H1 (cell line): Measurements from ENCODE around the gene RBM19. TPM values are rescaled to one million over a fixed set of nuclear protein-coding genes. Genes with fewer than 3 reads are reported as not detected.

ENCODE experiments used
- CTCF ChIA-PET: fragments of 300-600 bp; sonication (Branson Sonifier 250); formaldehyde crosslinking; loops from one replicate; lab custom pipeline; 2021; ENCODE audit not compliant: partially characterized antibody; lab: Charles Lee
- POLR2A ChIA-PET: fragments of 300-600 bp; sonication (Branson Sonifier 250); formaldehyde crosslinking; loops from one replicate; lab custom pipeline; 2021; ENCODE audit warnings: inconsistent platforms; ENCODE audit not compliant: partially characterized antibody; lab: Charles Lee
- DNase-seq, 2 experiments: peaks; one replicate each; pipeline versions ENCODE4 v3.0.0 to v3.0.0-alpha.2; 2010 to 2022; ENCODE audit warnings: low spot score in 2 of 2, low read depth in 1 of 2, mixed read lengths in 1 of 2
- FAIRE-seq: peaks from 2 replicates; lab custom pipeline; 2011; peaks lifted over from hg19 to GRCh38; lab: Jason Lieb, UNC
- H2AFZ ChIP-seq: 2 replicates; pipeline ENCODE4 v1.8.1; 2012; ENCODE audit warnings: low read length, inconsistent platforms
- H2AK5ac ChIP-seq: 2 replicates; pipeline ENCODE4 v1.6.1; 2013; ENCODE audit warnings: low read depth, low read length
- H2BK120ac ChIP-seq: replicated peaks from 2 replicates; pipeline ENCODE3; 2013; ENCODE audit warnings: low read depth, low read length, inconsistent platforms
- H2BK12ac ChIP-seq: 2 replicates; pipeline ENCODE4 v1.6.1; 2013; ENCODE audit warnings: low read depth, low read length
- H2BK15ac ChIP-seq: 2 replicates; pipeline ENCODE4 v1.6.1; 2013; ENCODE audit warnings: low read length
- H2BK20ac ChIP-seq: 2 replicates; pipeline ENCODE4 v1.6.1; 2013; ENCODE audit warnings: low read length
- H2BK5ac ChIP-seq: 2 replicates; pipeline ENCODE4 v1.6.1; 2013; ENCODE audit warnings: low read depth, low read length
- H3K14ac ChIP-seq: 2 replicates; pipeline ENCODE4 v1.6.1; 2013; ENCODE audit warnings: inconsistent platforms; ENCODE audit not compliant: insufficient read length
- H3K18ac ChIP-seq: 2 replicates; pipeline ENCODE4 v1.6.1; 2013; ENCODE audit warnings: low read length; ENCODE audit errors: extremely low read depth
- H3K23ac ChIP-seq: 2 replicates; pipeline ENCODE4 v1.6.1; 2013; ENCODE audit warnings: inconsistent platforms; ENCODE audit not compliant: insufficient read length
- H3K23me2 ChIP-seq: 2 replicates; pipeline ENCODE4 v1.6.1; 2013; ENCODE audit warnings: low read depth, low read length
- H3K27ac ChIP-seq: 2 replicates; pipeline ENCODE4 v1.6.1; 2011; ENCODE audit warnings: low read depth, low read length, inconsistent platforms
- H3K27me3 ChIP-seq, 4 experiments: replicated peaks in 1 of 4; 1 replicate in 1 of 4; 2 replicates in 3 of 4; pipeline versions ENCODE4 v1.6.1 to v1.8.1; 2011 to 2013; ENCODE audit warnings: low read length in 3 of 4, mild to moderate bottlenecking in 3 of 4, inconsistent platforms in 2 of 4, mixed read lengths in 2 of 4, moderate library complexity in 1 of 4; ENCODE audit not compliant: control insufficient read depth in 3 of 4, insufficient read depth in 3 of 4; ENCODE audit errors: extremely low read depth in 1 of 4
- H3K36me3 ChIP-seq, 4 experiments: 2 replicates each; pipeline versions ENCODE4 v1.6.1 to v1.8.1; 2011 to 2013; ENCODE audit warnings: mild to moderate bottlenecking in 4 of 4, low read length in 3 of 4, moderate library complexity in 2 of 4, control low read depth in 1 of 4, inconsistent platforms in 1 of 4; ENCODE audit not compliant: insufficient read depth in 4 of 4, control insufficient read depth in 2 of 4
- H3K4ac ChIP-seq: replicated peaks from 2 replicates; pipeline ENCODE3; 2013; ENCODE audit warnings: low read length, low read depth, mixed read lengths, inconsistent platforms; ENCODE audit not compliant: insufficient read length
- H3K4me1 ChIP-seq, 4 experiments: replicated peaks in 1 of 4; 1 replicate in 1 of 4; 2 replicates in 3 of 4; pipeline versions ENCODE4 v1.6.1 to v1.8.1; 2011 to 2013; ENCODE audit warnings: low read length in 3 of 4, inconsistent platforms in 2 of 4, mixed read lengths in 1 of 4; ENCODE audit not compliant: insufficient read depth in 4 of 4, control insufficient read depth in 3 of 4
- H3K4me2 ChIP-seq, 2 experiments: 2 replicates each; pipeline versions ENCODE4 v1.6.1 to v1.8.1; 2011 to 2013; ENCODE audit warnings: low read depth in 2 of 2, low read length in 2 of 2, control low read depth in 1 of 2, inconsistent platforms in 1 of 2, mild to moderate bottlenecking in 1 of 2; ENCODE audit not compliant: insufficient read depth in 1 of 2
- H3K4me3 ChIP-seq, 4 experiments: fragments of 200-600, 300-600 bp in 1 of 4; sonication (generic), shearing (Covaris generic), sonication (Bioruptor Twin) in 1 of 4; 2 replicates each; pipeline versions ENCODE4 v1.5.1 to v1.8.1; 2011 to 2016; ENCODE audit warnings: low read length in 4 of 4, low read depth in 3 of 4, control low read depth in 2 of 4, inconsistent platforms in 2 of 4, mild to moderate bottlenecking in 2 of 4, mixed read lengths in 1 of 4, moderate library complexity in 1 of 4; ENCODE audit not compliant: insufficient read depth in 2 of 4; ENCODE audit errors: extremely low read depth in 1 of 4
- H3K56ac ChIP-seq: replicated peaks from 2 replicates; pipeline ENCODE3; 2013; ENCODE audit warnings: low read depth, mild to moderate bottlenecking, mixed read lengths, low read length, inconsistent platforms; ENCODE audit not compliant: insufficient read length
- H3K79me1 ChIP-seq: 2 replicates; pipeline ENCODE4 v1.6.1; 2013; ENCODE audit warnings: low read depth, low read length, control low read depth
- H3K79me2 ChIP-seq, 2 experiments: 2 replicates each; pipeline versions ENCODE4 v1.6.1 to v1.8.1; 2012 to 2013; ENCODE audit warnings: low read length in 2 of 2, mild to moderate bottlenecking in 2 of 2, inconsistent platforms in 1 of 2; ENCODE audit not compliant: insufficient read depth in 2 of 2, control insufficient read depth in 1 of 2
- H3K9ac ChIP-seq, 4 experiments: replicated peaks in 1 of 4; 1 replicate in 1 of 4; 2 replicates in 3 of 4; pipeline versions ENCODE4 v1.6.1 to v1.8.1; 2011 to 2013; ENCODE audit warnings: low read depth in 3 of 4, low read length in 3 of 4, control low read depth in 2 of 4, mild to moderate bottlenecking in 2 of 4, moderate library complexity in 2 of 4, inconsistent platforms in 1 of 4; ENCODE audit errors: extremely low read depth in 1 of 4
- H3K9me3 ChIP-seq, 2 experiments: 2 replicates each; pipeline versions ENCODE4 v1.6.1 to v1.8.1; 2012 to 2013; ENCODE audit warnings: mild to moderate bottlenecking in 2 of 2, moderate library complexity in 2 of 2, control low read depth in 1 of 2, inconsistent platforms in 1 of 2, low read depth in 1 of 2, low read length in 1 of 2, mixed read lengths in 1 of 2; ENCODE audit not compliant: insufficient read depth in 2 of 2
- H4K20me1 ChIP-seq, 2 experiments: replicated peaks in 1 of 2; 2 replicates each; pipeline versions ENCODE3 to v1.8.1; 2011 to 2013; ENCODE audit warnings: inconsistent platforms in 2 of 2, low read length in 2 of 2, mild to moderate bottlenecking in 1 of 2; ENCODE audit not compliant: insufficient read depth in 2 of 2, control insufficient read depth in 1 of 2
- H4K5ac ChIP-seq: 2 replicates; pipeline ENCODE4 v1.6.1; 2013; ENCODE audit warnings: low read length, low read depth, mixed read lengths, inconsistent platforms; ENCODE audit not compliant: insufficient read length
- H4K8ac ChIP-seq: 2 replicates; pipeline ENCODE4 v1.8.0; 2013; ENCODE audit warnings: mild to moderate bottlenecking, moderate library complexity, low read length, inconsistent platforms; ENCODE audit not compliant: insufficient read depth; ENCODE audit errors: extremely low read depth
- H4K91ac ChIP-seq: replicated peaks from 2 replicates; pipeline ENCODE3; 2013; ENCODE audit warnings: low read length, mixed read lengths, inconsistent platforms; ENCODE audit not compliant: insufficient read length
- CBX8 ChIP-seq: fragments of 300-800, 300-1000 bp; sonication (generic); IDR thresholded peaks from 2 replicates; pipeline ENCODE4 v1.7.1; 2016; ENCODE audit warnings: low read depth, low read length, borderline replicate concordance
- CEBPB ChIP-seq: IDR thresholded peaks from 2 replicates; pipeline ENCODE4 v1.6.1; 2012; ENCODE audit warnings: low read depth, low read length
- SIN3A ChIP-seq, 2 experiments: IDR thresholded peaks in 1 of 2; conservative IDR thresholded peaks in 1 of 2; 2 replicates each; pipeline ENCODE4 v1.6.1; 2011 to 2012; ENCODE audit warnings: low read length in 2 of 2, improper control_type of control experiment in 1 of 2, low read depth in 1 of 2, mild to moderate bottlenecking in 1 of 2
- SP2 ChIP-seq: IDR thresholded peaks from 2 replicates; pipeline ENCODE4 v1.6.1; 2012; ENCODE audit warnings: mild to moderate bottlenecking, low read length, inconsistent platforms
- SUZ12 ChIP-seq: fragments of 200-600 bp; sonication (generic); IDR thresholded peaks from 2 replicates; pipeline ENCODE4 v1.6.1; 2012; ENCODE audit warnings: mild to moderate bottlenecking, inconsistent platforms, low read length, moderate library complexity, mixed read lengths
- YY1 ChIP-seq: IDR thresholded peaks from 2 replicates; pipeline ENCODE4 v1.6.1; 2011; ENCODE audit warnings: low read depth, mild to moderate bottlenecking, low read length
- WGBS, 2 experiments: shearing (Covaris generic) in 1 of 2; methylation state at CpG; one replicate each; pipeline versions ENCODE4 v1.1.6 to v1.1.7; 2013 to 2015; ENCODE audit warnings: low lambda C conversion rate in 2 of 2, mixed read lengths in 2 of 2, inconsistent platforms in 1 of 2, low coverage in 1 of 2, missing lambda C conversion rate in 1 of 2; ENCODE audit not compliant: insufficient replicate concordance in 2 of 2, insufficient coverage in 1 of 2, insufficient read length in 1 of 2; ENCODE audit errors: extremely low coverage in 1 of 2, missing lambda C conversion rate in 1 of 2; 5-methylcytosine and 5-hydroxymethylcytosine counted together
- polyA plus RNA-seq, 7 experiments: library from polyadenylated mRNA; depleted of rRNA in 3 of 7; stranded (reverse) in 5 of 7; unstranded in 2 of 7; fragments of >200 nt in 5 of 7; fragments of 200-250 nt in 2 of 7; gene quantifications; 1 replicate in 5 of 7; 2 replicates in 1 of 7; 4 replicates in 1 of 7; pipeline versions ENCODE4 v1.2.1 to v1.2.3, GENCODE V29; 2011 to 2013; ENCODE audit warnings: missing spikeins in 2 of 7, mixed read lengths in 2 of 7
- total RNA-seq: library from RNA; stranded (reverse); fragmentation: NEBNext Ultra II Directional; extraction: Animal tissue kit (Norgen Biotek cat#: 25700); gene quantifications from 2 replicates; pipeline ENCODE4 v1.2.1, GENCODE V29; 2021

The RBM19 gene
- total and polyA plus RNA-seq, 2 of the 8 experiments (the other 6 are each of a cell fraction or from before 2014, with no cell fraction given) = 23.4 to 61.9 TPM

- 96% methylated on average over 3 of the region's 3 CpGs; no CpG with 5 or more reads in 1 of the 2 experiments for WGBS, 2 experiments
- Histone ChIP-seq H3K4me1 (no peaks in the 10 kb centered on the region), H3K27me3 (no peaks in the 10 kb centered on the region; a peak in 1 of 7 replicates), H3K56ac (no peak overlapping the region), H2AFZ (no peak overlapping the region), H3K4ac (no peak overlapping the region), H3K9ac (no peak overlapping the region), H3K14ac (no peak overlapping the region), H4K5ac (no peak overlapping the region), H3K36me3 (no peaks in the 10 kb centered on the region), H2BK15ac (no peak overlapping the region), H3K4me3 (no peak overlapping the region), H2BK5ac (no peak overlapping the region), H4K91ac (no peak overlapping the region), H3K79me2 (no peaks in the 10 kb centered on the region), H2BK120ac (no peak overlapping the region), H3K23me2 (no peaks in the 10 kb centered on the region; the same call in 1 of the 2 replicates), H2AK5ac (no peak overlapping the region), H3K79me1 (no peaks in the 10 kb centered on the region), H3K18ac (no peak overlapping the region), H3K9me3 (no peaks in the 10 kb centered on the region), H3K27ac (no peak overlapping the region), H2BK12ac (no peak overlapping the region), H2BK20ac (no peak overlapping the region), H3K4me2 (no peak overlapping the region), H4K8ac (no peak overlapping the region), H3K23ac (no peak overlapping the region), H4K20me1 (no peaks in the 10 kb centered on the region)
- ChIA-PET CTCF (interaction anchor here (1.4 kb wide), 1 partner anchor 24 kb away, joined by 3 read pairs; no protein-coding TSS in a partner anchor), POLR2A (no interaction called here)
- FAIRE-seq (no peak), DNase-seq (no peak)
- no peak for TF ChIP-seq CBX8
- TF ChIP-seq CEBPB = no peak
- TF ChIP-seq SIN3A (conservative IDR thresholded peaks at IDR 0.05 in 1 of 2, IDR thresholded peaks at IDR 0.05 in 1 of 2; ENCODE audit: low read depth in 1 of 2, low read length in 2 of 2) = no peak
- no peak for TF ChIP-seq SUZ12
- TF ChIP-seq SP2 = no peak
- TF ChIP-seq YY1 = no peak
Observed at GRCh38 chr12:114004402-114004801, 38.3 kb upstream of the RBM19 start.
